ENCODE measurements around the gene SLC1A1. TPM values are rescaled to one million over a fixed set of nuclear protein-coding genes. Genes with fewer than 3 reads are reported as not detected.
"Not testable (repeated sequence)": the region's sequence is repeated elsewhere in the genome, so short reads cannot be mapped to it uniquely, and the experiment has no call there.

SLC1A1 gene
- total RNA-seq, 4 donors from 2014 or later = 48.4 to 56.7 (median 49.7) TPM

- intact Hi-C loops (cut with DNase I) = no loop called here
- H3K4me3 ChIP-seq (replicated peaks in 1 of 3) = no peak overlapping the region
- no peak for TF ChIP-seq POLR2A (IDR thresholded peaks at IDR 0.05)
- TF ChIP-seq, protein P1, sequence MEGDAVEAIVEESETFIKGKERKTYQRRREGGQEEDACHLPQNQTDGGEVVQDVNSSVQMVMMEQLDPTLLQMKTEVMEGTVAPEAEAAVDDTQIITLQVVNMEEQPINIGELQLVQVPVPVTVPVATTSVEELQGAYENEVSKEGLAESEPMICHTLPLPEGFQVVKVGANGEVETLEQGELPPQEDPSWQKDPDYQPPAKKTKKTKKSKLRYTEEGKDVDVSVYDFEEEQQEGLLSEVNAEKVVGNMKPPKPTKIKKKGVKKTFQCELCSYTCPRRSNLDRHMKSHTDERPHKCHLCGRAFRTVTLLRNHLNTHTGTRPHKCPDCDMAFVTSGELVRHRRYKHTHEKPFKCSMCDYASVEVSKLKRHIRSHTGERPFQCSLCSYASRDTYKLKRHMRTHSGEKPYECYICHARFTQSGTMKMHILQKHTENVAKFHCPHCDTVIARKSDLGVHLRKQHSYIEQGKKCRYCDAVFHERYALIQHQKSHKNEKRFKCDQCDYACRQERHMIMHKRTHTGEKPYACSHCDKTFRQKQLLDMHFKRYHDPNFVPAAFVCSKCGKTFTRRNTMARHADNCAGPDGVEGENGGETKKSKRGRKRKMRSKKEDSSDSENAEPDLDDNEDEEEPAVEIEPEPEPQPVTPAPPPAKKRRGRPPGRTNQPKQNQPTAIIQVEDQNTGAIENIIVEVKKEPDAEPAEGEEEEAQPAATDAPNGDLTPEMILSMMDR (IDR thresholded peaks at IDR 0.05) = peak; percentile 46 to 87 (median 74)
- no peaks in the 10 kb centered on the region for H3K36me3 ChIP-seq
- H3K27me3 ChIP-seq = no peaks in the 10 kb centered on the region
- H3K4me1 ChIP-seq = peaks cover 0 to 3% of the 10 kb centered on the region in 2 donors
- peak; percentile 75 to 78 for DNase-seq
- H3K9me3 ChIP-seq = no peaks in the 10 kb centered on the region
- H3K27ac ChIP-seq = no peak overlapping the region
Observed at GRCh38 chr9:4604678-4605095, 114.4 kb downstream of the SLC1A1 start.

DNA sequence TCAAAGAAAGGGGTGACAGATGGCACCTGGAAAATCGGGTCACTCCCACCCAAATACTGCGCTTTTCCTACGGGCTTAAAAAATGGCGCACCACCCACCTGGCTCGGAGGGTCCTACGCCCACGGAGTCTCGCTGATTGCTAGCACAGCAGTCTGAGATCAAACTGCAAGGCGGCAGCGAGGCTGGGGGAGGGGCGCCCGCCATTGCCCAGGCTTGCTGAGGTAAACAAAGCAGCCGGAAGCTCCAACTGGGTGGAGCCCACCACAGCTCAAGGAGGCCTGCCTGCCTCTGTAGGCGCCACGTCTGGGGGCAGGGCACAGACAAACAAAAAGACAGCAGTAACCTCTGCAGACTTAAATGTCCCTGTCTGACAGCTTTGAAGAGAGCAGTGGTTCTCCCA is 115.8 kb downstream of the SLC1A1 start:
- H3K36me3 ChIP-seq; DNase-seq; H3K27me3 ChIP-seq; H3K4me3 ChIP-seq (replicated peaks in 1 of 3); H3K4me1 ChIP-seq; H3K27ac ChIP-seq; H3K9me3 ChIP-seq; intact Hi-C loops (cut with DNase I): not testable (repeated sequence)
- WGBS, 2 donors = 85 to 100% methylated on average over 2 to 7 of the region's 15 CpGs

DNA sequence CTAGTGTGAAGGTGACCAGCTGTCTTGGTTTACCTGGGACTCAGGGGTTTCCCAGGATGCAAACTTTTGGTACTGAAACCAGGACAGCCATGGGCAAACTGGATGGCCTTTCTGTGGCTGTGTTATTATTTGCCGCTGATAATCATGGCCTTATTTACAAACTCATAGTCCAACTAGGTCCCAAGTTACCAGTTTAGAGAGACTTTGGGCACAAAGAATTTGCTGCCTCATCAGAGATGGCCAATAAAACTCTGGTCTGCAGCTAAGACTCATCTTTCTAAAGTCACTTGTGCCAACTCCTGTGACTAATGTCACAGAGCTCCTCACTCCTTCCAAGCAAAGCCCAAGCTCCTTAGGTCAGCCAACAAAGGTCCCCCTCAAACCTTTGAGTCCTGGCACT is 124.4 kb downstream of the SLC1A1 start:
- WGBS, 2 donors = 85 to 88% methylated on average over 1 of the region's 1 CpG
- no peak overlapping the region for H3K4me3 ChIP-seq (replicated peaks in 1 of 3)
- no peaks in the 10 kb centered on the region for H3K36me3 ChIP-seq
- no peak for TF ChIP-seq POLR2A (IDR thresholded peaks at IDR 0.05)
- TF ChIP-seq, protein P1 (IDR thresholded peaks at IDR 0.05) = no peak
- no peaks in the 10 kb centered on the region for H3K4me1 ChIP-seq
- H3K9me3 ChIP-seq = no peaks in the 10 kb centered on the region
- no peak for DNase-seq
- intact Hi-C loops (cut with DNase I) = no loop called here
- H3K27ac ChIP-seq = no peak overlapping the region
- H3K27me3 ChIP-seq = no peaks in the 10 kb centered on the region

DNA sequence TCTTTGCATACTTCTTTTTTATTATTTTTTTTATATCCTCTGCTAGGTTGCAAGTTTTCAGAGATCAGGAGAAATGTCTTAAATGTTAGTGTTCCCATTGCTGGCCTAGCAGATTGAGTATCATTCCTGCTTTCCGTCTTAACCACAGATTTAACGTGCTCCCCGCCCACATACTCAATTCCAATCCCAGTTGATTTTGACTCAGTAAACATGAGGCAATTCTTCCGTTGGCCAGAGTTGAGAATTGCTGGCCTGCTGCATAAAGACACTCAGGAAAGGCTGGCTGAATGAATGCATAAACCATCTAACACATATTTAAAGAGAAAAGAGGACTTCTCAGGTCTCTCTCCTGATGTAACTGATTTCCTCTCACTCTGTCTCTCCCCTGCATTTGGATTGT is 125.0 kb downstream of the SLC1A1 start:
- no peak overlapping the region for H3K27ac ChIP-seq
- intact Hi-C loops (cut with DNase I) = no loop called here
- WGBS, 2 donors = 78 to 83% methylated on average over 4 of the region's 4 CpGs
- H3K9me3 ChIP-seq = no peaks in the 10 kb centered on the region
- no peaks in the 10 kb centered on the region for H3K4me1 ChIP-seq
- no peak overlapping the region for H3K4me3 ChIP-seq (replicated peaks in 1 of 3)
- DNase-seq = no peak
- H3K36me3 ChIP-seq = no peaks in the 10 kb centered on the region
- H3K27me3 ChIP-seq = no peaks in the 10 kb centered on the region
- TF ChIP-seq, protein P1 (IDR thresholded peaks at IDR 0.05) = no peak
- no peak for TF ChIP-seq POLR2A (IDR thresholded peaks at IDR 0.05)

- no peak for DNase-seq
- no peaks in the 10 kb centered on the region for H3K4me1 ChIP-seq
- no peaks in the 10 kb centered on the region for H3K27me3 ChIP-seq
- no peak for TF ChIP-seq POLR2A (IDR thresholded peaks at IDR 0.05)
- TF ChIP-seq, protein P1 (IDR thresholded peaks at IDR 0.05) = no peak
- H3K9me3 ChIP-seq = no peaks in the 10 kb centered on the region
- no peak overlapping the region for H3K27ac ChIP-seq
- H3K4me3 ChIP-seq (replicated peaks in 1 of 3) = no peak overlapping the region
- no peaks in the 10 kb centered on the region for H3K36me3 ChIP-seq
- intact Hi-C loops (cut with DNase I) = no loop called here
- WGBS, 2 donors = 85 to 94% methylated on average over 5 of the region's 5 CpGs
Observed at GRCh38 chr9:4615778-4616177, 125.5 kb downstream of the SLC1A1 start.

- intact Hi-C loops (cut with DNase I) = no loop called here
- Histone ChIP-seq H3K9me3 (no peaks in the 10 kb centered on the region), H3K36me3 (no peaks in the 10 kb centered on the region), H3K4me1 (peaks cover 0 to 3% of the 10 kb centered on the region in 2 donors), H3K27ac (no peak overlapping the region), H3K4me3 (replicated peaks in 1 of 3) (no peak overlapping the region), H3K27me3 (no peaks in the 10 kb centered on the region)
- DNase-seq = no peak
- TF ChIP-seq POLR2A (IDR thresholded peaks at IDR 0.05) = no peak
- TF ChIP-seq, protein P1 (IDR thresholded peaks at IDR 0.05) = no peak
- 83 to 85% methylated on average over 3 of the region's 3 CpGs for WGBS, 2 donors
Observed at GRCh38 chr9:4617752-4618151, 127.5 kb downstream of the SLC1A1 start.
